ENCODE measurements around the gene HBB. TPM values are rescaled to one million over a fixed set of nuclear protein-coding genes. Genes with fewer than 3 reads are reported as not detected.

The HBB gene
- total RNA-seq, 4 donors from 2014 or later = 2.8 TPM; not detected in 3

GRCh38 chr11:5204787-5205186 lies 22.1 kb downstream of the HBB start:
- no peaks in the 10 kb centered on the region for H3K9me3 ChIP-seq
- no peak for DNase-seq
- H3K36me3 ChIP-seq = no peaks in the 10 kb centered on the region
- H3K27ac ChIP-seq = no peak overlapping the region
- no peaks in the 10 kb centered on the region for H3K4me1 ChIP-seq
- TF ChIP-seq CTCF (IDR thresholded peaks at IDR 0.05) (peak in 1 of 6 experiments; percentile 16), POLR2A (IDR thresholded peaks at IDR 0.05) (no peak)
- no peaks in the 10 kb centered on the region for H3K27me3 ChIP-seq
- no peak overlapping the region for H3K4me3 ChIP-seq

- H3K27ac ChIP-seq = no peak overlapping the region
- TF ChIP-seq POLR2A (IDR thresholded peaks at IDR 0.05) (no peak), CTCF (IDR thresholded peaks at IDR 0.05) (no peak)
Observed at GRCh38 chr11:5203366-5203765, 23.5 kb downstream of the HBB start.

GRCh38 chr11:5200582-5200981 lies 26.3 kb downstream of the HBB start, which contains the start of gene OR51V1:
Gene OR51V1, minus strand, starts transcription at chr11:5200682. Its CDS starts 0 bp downstream, at chr11:5200682.
- H3K4me1 ChIP-seq = no peaks in the 10 kb centered on the region
- no peak for TF ChIP-seq CTCF (IDR thresholded peaks at IDR 0.05)
- no peak for TF ChIP-seq POLR2A (IDR thresholded peaks at IDR 0.05)
- no peak within 1 kb of the TSS for H3K27ac ChIP-seq
- H3K27me3 ChIP-seq = no peaks in the 10 kb centered on the region
- H3K4me3 ChIP-seq = no peak within 1 kb of the TSS
- no peaks in the 10 kb centered on the region for H3K36me3 ChIP-seq
- H3K9me3 ChIP-seq = no peaks in the 10 kb centered on the region
- DNase-seq = no peak

More at GRCh38 chr11:5203366-5203765, 23.5 kb downstream of the HBB start:
- no peaks in the 10 kb centered on the region for H3K9me3 ChIP-seq
- DNase-seq = no peak
- no peaks in the 10 kb centered on the region for H3K36me3 ChIP-seq
- H3K4me1 ChIP-seq = no peaks in the 10 kb centered on the region
- no peak overlapping the region for H3K4me3 ChIP-seq
- H3K27me3 ChIP-seq = no peaks in the 10 kb centered on the region

GRCh38 chr11:5198285-5198684 lies 28.6 kb downstream of the HBB start:
- no peaks in the 10 kb centered on the region for H3K36me3 ChIP-seq
- H3K4me3 ChIP-seq = no peak overlapping the region
- no peak for DNase-seq
- H3K9me3 ChIP-seq = no peaks in the 10 kb centered on the region
- no peak overlapping the region for H3K27ac ChIP-seq
- TF ChIP-seq CTCF (IDR thresholded peaks at IDR 0.05) (no peak), POLR2A (IDR thresholded peaks at IDR 0.05) (no peak)
- no peaks in the 10 kb centered on the region for H3K4me1 ChIP-seq
- no peaks in the 10 kb centered on the region for H3K27me3 ChIP-seq

- H3K4me1 ChIP-seq = no peaks in the 10 kb centered on the region
- TF ChIP-seq POLR2A (IDR thresholded peaks at IDR 0.05) = no peak
- H3K27me3 ChIP-seq = no peaks in the 10 kb centered on the region
- no peak overlapping the region for H3K27ac ChIP-seq
- DNase-seq = no peak
- no peaks in the 10 kb centered on the region for H3K36me3 ChIP-seq
- no peaks in the 10 kb centered on the region for H3K9me3 ChIP-seq
- no peak overlapping the region for H3K4me3 ChIP-seq
Observed at GRCh38 chr11:5197536-5197935, 29.3 kb downstream of the HBB start.

- no peaks in the 10 kb centered on the region for H3K27me3 ChIP-seq
- no peaks in the 10 kb centered on the region for H3K36me3 ChIP-seq
- H3K4me3 ChIP-seq = no peak overlapping the region
- H3K4me1 ChIP-seq = no peaks in the 10 kb centered on the region
- TF ChIP-seq POLR2A (IDR thresholded peaks at IDR 0.05) (no peak), CTCF (IDR thresholded peaks at IDR 0.05) (no peak)
- no peak for DNase-seq
- no peak overlapping the region for H3K27ac ChIP-seq
- H3K9me3 ChIP-seq = no peaks in the 10 kb centered on the region
Observed at GRCh38 chr11:5196731-5197130, 30.1 kb downstream of the HBB start.
